ENCODE results near the gene RHEX. TPM values are rescaled to one million over a fixed set of nuclear protein-coding genes. Genes with fewer than 3 reads are reported as not detected.

Gene RHEX
- total RNA-seq, 1 donor from 2014 or later: not detected

DNA sequence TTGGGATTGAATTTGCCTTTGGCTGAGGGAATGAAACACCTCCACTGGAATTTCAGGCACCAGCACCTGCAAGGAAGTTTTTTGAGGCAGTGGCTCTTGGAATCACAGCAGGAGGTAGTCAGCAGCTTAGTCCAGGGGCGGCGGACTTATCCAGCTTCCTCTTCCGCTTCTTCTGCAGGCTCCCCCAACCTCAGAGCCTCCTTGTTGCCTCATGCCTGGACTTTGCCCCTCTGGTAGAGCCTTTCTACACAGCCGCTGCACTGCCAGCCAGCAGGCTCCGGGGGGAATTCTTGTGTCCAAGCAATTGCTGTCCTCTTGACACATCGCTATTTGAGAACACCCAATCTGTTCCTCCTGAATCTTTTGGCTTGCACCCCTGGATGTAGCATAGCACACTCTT is 4.4 kb upstream of the RHEX start:
- Histone ChIP-seq H4K20me1 (ENCODE audit: low read depth) (no peaks in the 10 kb centered on the region), H3K27ac (no peak overlapping the region), H2AFZ (replicated peaks) (no peak overlapping the region), H3K4me3 (no peak overlapping the region), H3F3A (ENCODE audit: low read depth) (no peaks in the 10 kb centered on the region), H3K79me2 (ENCODE audit: low read depth) (no peaks in the 10 kb centered on the region), H3K4me2 (no peak overlapping the region), H3K9me3 (ENCODE audit: low read depth) (peaks cover 6% of the 10 kb centered on the region), H3K36me3 (no peaks in the 10 kb centered on the region), H3K9ac (no peak overlapping the region), H3K4me1 (peaks cover 4% of the 10 kb centered on the region), H3K27me3 (no peaks in the 10 kb centered on the region)
- H3K27me3 Mint-ChIP-seq (ENCODE audit: insufficient read depth, low read depth): peaks cover 2% of the 10 kb centered on the region
- H3K36me3 Mint-ChIP-seq: peaks cover 3% of the 10 kb centered on the region
- no peak overlapping the region for H3K27ac Mint-ChIP-seq
- H3K4me1 Mint-ChIP-seq: peaks cover 13% of the 10 kb centered on the region
- peak; percentile 22 for DNase-seq (ENCODE audit: low spot score)
- TF ChIP-seq EZH2phosphoT487 (IDR thresholded peaks at IDR 0.05) (no peak), EZH2 (IDR thresholded peaks at IDR 0.05) (no peak), CTCF (IDR thresholded peaks at IDR 0.05) (no peak)
- no peak overlapping the region for H3K4me3 Mint-ChIP-seq
- peaks cover 14% of the 10 kb centered on the region for H3K9me3 Mint-ChIP-seq

- H3K9me3 Mint-ChIP-seq: peaks cover 14% of the 10 kb centered on the region
- no peak for TF ChIP-seq EZH2 (IDR thresholded peaks at IDR 0.05)
- no peak for TF ChIP-seq CTCF (IDR thresholded peaks at IDR 0.05)
- no peak for TF ChIP-seq EZH2phosphoT487 (IDR thresholded peaks at IDR 0.05)
Measured at GRCh38 chr1:206049293-206049692, 3.7 kb upstream of the RHEX start.

GRCh38 chr1:206049919-206050600 is 2.9 kb upstream of the RHEX start:
- DNase-seq (ENCODE audit: low spot score): no peak
- Histone ChIP-seq H3K4me3 (no peak overlapping the region), H3F3A (ENCODE audit: low read depth) (no peaks in the 10 kb centered on the region), H3K4me2 (no peak overlapping the region), H3K36me3 (no peaks in the 10 kb centered on the region), H3K27ac (no peak overlapping the region), H3K79me2 (ENCODE audit: low read depth) (no peaks in the 10 kb centered on the region), H3K9ac (no peak overlapping the region), H2AFZ (replicated peaks) (no peak overlapping the region), H3K4me1 (peaks cover 4% of the 10 kb centered on the region), H4K20me1 (ENCODE audit: low read depth) (no peaks in the 10 kb centered on the region), H3K9me3 (ENCODE audit: low read depth) (peaks cover 6% of the 10 kb centered on the region), H3K27me3 (no peaks in the 10 kb centered on the region)
- Mint-ChIP-seq H3K36me3 (peaks cover 3% of the 10 kb centered on the region), H3K9me3 (peaks cover 14% of the 10 kb centered on the region), H3K4me3 (no peak overlapping the region), H3K27ac (no peak overlapping the region), H3K27me3 (ENCODE audit: insufficient read depth, low read depth) (peaks cover 2% of the 10 kb centered on the region), H3K4me1 (peaks cover 13% of the 10 kb centered on the region)
- TF ChIP-seq CTCF (IDR thresholded peaks at IDR 0.05) (no peak), EZH2 (IDR thresholded peaks at IDR 0.05) (no peak), EZH2phosphoT487 (IDR thresholded peaks at IDR 0.05) (no peak)

More at GRCh38 chr1:206049293-206049692, 3.7 kb upstream of the RHEX start:
- no peak overlapping the region for H3K27ac ChIP-seq
- Mint-ChIP-seq H3K4me1 (peaks cover 13% of the 10 kb centered on the region), H3K4me3 (no peak overlapping the region), H3K27me3 (ENCODE audit: insufficient read depth, low read depth) (peaks cover 2% of the 10 kb centered on the region), H3K36me3 (peaks cover 3% of the 10 kb centered on the region), H3K27ac (no peak overlapping the region)
- no peaks in the 10 kb centered on the region for H4K20me1 ChIP-seq (ENCODE audit: low read depth)
- H3K27me3 ChIP-seq: no peaks in the 10 kb centered on the region
- no peaks in the 10 kb centered on the region for H3K79me2 ChIP-seq (ENCODE audit: low read depth)
- DNase-seq (ENCODE audit: low spot score): no peak
- no peak overlapping the region for H2AFZ ChIP-seq (replicated peaks)
- no peak overlapping the region for H3K9ac ChIP-seq
- H3K4me2 ChIP-seq: no peak overlapping the region
- no peaks in the 10 kb centered on the region for H3K36me3 ChIP-seq
- no peak overlapping the region for H3K4me3 ChIP-seq
- H3K4me1 ChIP-seq: peaks cover 4% of the 10 kb centered on the region
- no peaks in the 10 kb centered on the region for H3F3A ChIP-seq (ENCODE audit: low read depth)
- peaks cover 6% of the 10 kb centered on the region for H3K9me3 ChIP-seq (ENCODE audit: low read depth)

All from neural progenitor cell (in vitro differentiated cells).